MM.1S (cell line): Measurements from ENCODE around the gene TRPV5.

Experiments used
- EZH2 ChIP-seq: fragments of 300-600 bp; sonication (generic); optimal IDR thresholded peaks from 2 replicates; pipeline ENCODE3; 2017; ENCODE audit warnings: low read depth, mild to moderate bottlenecking, antibody characterized with exemption, low read length, mixed read lengths
- TF ChIP-seq, protein P1 (sequence below): fragments of 300-600 bp; sonication (generic); IDR thresholded peaks from 2 replicates; pipeline ENCODE4 v1.5.1; 2016; ENCODE audit warnings: antibody characterized with exemption, low read length, mixed read lengths

DNA sequence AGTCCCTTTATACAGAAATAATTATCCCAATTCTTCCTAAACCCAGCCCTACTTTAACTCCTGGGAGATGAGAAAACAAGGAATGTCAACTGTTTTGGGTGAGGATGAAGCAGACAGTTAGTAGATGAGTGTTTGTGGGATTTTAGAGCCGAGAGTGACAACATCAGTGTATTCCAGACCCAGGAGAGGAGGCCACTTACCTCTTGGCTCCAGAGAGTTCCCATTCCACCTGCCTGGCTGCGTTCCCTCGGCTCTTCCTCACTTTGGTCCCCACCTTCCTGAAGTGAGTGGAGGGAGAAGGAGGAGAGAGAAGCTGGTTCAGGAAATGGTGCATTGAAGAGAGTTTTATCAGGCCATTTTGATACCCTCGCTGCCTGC, 28.0 kb upstream of the TRPV5 start:
- TF ChIP-seq, protein P1, sequence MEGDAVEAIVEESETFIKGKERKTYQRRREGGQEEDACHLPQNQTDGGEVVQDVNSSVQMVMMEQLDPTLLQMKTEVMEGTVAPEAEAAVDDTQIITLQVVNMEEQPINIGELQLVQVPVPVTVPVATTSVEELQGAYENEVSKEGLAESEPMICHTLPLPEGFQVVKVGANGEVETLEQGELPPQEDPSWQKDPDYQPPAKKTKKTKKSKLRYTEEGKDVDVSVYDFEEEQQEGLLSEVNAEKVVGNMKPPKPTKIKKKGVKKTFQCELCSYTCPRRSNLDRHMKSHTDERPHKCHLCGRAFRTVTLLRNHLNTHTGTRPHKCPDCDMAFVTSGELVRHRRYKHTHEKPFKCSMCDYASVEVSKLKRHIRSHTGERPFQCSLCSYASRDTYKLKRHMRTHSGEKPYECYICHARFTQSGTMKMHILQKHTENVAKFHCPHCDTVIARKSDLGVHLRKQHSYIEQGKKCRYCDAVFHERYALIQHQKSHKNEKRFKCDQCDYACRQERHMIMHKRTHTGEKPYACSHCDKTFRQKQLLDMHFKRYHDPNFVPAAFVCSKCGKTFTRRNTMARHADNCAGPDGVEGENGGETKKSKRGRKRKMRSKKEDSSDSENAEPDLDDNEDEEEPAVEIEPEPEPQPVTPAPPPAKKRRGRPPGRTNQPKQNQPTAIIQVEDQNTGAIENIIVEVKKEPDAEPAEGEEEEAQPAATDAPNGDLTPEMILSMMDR = no peak
- TF ChIP-seq EZH2 = no peak
